Activated CD4-positive, alpha-beta T cell treated with anti-CD3 and anti-CD28 coated beads, Interleukin-2, amount 50 U/mL, for 24 hours (primary cell): ENCODE results near the gene ZNF783.
"Not testable (repeated sequence)": the region's sequence is repeated elsewhere in the genome, so short reads cannot be mapped to it uniquely, and the experiment has no call there.

Source experiments
- DNase-seq, 2 donors: peaks; one replicate each; pipeline ENCODE4 v3.0.0-alpha.2; 2020; ENCODE audit warnings: low read depth in 1 of 2, low spot score in 1 of 2

Gene ZNF783

DNA sequence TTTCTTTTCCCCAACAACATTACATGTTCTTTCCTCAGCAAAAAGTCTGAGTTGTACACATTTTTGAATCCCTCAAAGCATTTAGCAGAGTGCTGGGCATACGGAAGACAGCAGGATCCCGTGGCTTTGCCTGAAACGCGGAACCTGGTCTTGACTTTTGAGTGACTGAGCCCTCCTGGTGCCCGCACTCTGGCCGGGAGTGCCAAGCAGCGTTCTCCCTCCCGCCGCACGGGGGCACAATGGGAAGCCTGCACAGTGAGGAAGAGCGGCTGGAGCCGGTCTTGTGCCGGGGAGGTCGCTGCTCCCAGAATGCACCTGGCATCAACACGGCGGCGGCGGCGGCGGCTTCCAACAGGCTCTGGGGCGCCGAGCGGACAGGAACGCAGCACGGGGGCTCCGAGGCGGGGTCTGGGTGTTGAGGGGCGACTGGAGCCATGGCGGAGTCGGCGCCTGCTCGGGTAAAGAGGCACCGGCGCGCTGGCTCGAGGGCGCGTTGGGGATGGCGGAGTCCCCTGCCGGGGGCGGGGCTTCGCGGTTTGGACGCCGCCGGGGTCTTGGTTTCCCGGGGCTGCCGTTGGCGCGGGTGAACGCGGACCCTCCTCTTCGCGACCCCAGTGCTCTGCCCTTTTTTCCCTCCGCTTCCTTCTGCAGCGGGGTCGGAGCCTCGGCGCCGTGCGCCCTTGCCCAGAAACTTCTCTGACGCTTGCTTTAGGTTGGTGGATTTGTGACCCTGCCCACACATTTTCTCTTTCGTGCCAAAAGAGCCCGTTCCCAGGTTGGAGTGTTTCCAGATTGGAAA, 22.5 kb upstream of the ZNF783 start, which contains the start of gene ZNF212:
TSS of gene ZNF212 (plus strand) at position 307 of the 799 bp plus-strand sequence. CDS start at position 435, 128 bp downstream.
- peak; percentile 71 to 81 for DNase-seq

DNA sequence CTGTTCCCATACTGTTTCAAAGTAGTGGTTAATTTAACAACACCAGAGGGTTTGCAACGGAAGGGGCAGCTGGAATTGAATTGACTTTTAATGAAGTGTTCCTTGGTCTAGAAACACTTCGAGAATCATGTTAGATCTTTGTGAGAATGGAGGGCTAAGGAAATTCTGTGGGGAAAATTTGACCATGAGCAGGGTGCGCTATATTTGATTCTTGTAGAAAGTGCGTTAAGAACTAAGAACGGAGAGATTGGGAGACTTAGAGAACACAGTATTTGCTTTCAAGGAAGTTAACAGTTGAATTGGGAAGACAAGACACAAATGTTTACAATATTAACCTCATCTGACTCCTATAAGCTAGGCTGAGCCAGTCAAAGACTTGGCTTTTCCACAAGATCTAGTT, 21.4 kb upstream of the ZNF783 start:
- DNase-seq, result no peak

DNA sequence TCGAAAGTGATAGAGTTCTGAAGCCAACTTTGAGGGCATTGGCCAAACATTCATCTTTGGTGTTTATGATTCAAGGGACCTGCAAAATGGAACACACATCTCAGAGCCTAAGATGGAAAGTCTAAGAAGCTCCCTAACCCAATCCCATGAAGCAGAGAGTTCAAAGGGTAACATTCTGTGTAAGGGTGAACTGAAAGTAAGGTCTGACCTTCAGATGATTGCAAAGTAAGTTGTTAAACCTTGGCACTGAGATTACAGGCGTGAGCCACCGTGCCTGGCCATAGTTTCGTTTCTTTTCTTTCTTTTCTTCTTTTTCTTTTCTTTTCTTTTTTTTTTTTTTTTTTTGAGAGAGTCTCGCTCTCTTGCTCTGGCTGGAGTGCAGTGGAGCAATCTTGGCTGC, 20.3 kb upstream of the ZNF783 start:
- DNase-seq, result no peak

DNA sequence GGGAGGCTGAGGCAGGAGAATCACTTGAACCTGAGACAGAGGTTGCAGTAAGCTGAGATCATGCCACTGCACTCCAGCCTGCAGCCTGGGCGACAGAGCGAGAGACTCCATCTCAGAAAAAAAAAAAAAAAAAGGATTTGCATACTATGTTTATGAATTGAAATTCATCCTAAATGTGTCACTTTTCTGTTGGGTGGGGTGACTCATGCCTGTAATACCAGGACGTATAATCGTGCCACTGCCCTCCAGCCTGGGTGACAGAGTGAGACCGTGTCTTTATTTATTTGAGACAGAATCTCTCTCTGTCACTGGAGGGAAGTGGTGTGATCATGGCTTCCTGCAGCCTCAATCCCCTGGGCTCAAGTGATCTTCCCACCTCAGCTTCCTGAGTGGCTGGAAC, 16.8 kb upstream of the ZNF783 start:
- DNase-seq, result peak in 1 of 2 donors; percentile 47

DNA sequence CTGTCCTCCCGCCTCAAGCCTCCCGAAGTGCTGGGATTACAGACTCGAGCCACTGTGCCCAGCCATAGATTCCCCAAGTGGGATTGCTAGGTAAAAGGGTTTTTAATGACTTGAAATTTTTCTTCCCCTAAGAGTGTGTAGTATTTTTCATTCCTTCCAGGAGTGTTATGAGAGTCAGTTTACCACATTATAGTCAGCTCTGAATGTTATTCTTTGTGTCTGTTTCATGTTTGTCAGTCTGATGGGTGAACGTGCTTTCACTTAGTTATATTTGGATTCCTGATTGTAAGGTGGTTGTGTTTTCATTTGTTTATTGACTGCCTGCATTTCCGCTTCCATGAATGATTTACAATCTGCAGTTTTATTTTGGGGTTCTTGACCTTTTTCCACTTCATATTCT, 16.3 kb upstream of the ZNF783 start:
- DNase-seq, result no peak

DNA sequence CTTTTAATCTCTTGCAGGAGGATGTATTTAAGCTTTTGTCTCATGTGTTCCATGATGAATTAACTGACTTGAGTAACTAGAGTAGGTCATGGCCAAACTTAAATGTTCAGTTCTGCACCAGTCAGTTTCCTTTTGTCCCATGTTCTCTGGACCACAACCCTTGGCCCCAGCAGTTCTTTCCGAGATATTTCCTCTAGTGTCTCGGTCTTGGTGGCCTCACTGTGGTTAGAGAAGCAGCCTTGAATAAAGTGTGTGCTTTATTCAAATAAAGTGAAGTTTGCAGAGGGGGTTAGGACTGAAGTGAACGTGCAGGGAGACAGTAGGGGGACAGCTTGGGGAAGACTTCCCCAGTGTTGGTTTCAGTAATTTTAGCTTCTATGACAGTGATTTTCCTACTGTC, 13.2 kb upstream of the ZNF783 start:
- DNase-seq, result peak in 1 of 2 donors; percentile 30

DNA sequence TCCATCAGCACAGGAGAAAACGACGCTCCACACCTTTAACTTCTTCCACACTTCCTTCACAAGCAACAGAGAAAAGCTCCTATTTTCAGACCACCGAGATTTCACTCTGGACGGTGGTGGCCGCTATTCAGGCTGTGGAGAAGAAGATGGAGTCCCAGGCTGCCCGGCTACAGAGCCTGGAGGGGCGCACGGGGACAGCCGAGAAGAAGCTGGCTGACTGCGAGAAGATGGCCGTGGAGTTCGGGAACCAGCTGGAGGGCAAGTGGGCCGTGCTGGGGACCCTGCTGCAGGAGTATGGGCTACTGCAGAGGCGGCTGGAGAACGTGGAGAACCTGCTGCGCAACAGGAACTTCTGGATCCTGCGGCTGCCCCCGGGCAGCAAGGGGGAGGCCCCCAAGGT, 11.8 kb upstream of the ZNF783 start:
- not testable (repeated sequence) for DNase-seq

DNA sequence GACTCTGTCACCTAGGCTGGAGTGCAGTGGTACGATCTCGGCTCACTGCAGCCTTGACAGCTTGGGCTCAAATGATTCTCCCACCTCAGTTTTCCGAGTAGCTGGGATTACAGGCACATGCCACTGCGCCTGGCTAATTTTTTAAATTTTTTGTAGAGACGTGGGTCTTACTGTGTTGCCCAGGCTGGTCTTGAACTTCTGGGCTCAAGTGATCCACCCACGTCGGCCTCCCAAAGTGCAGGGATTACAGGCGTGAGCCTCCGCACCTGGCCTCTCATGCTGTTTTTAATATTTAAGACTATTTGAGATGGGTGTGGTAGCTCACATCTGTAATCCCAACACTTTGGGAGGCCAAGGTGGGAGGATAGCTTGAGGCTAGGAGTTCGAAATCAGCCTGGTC, 10.5 kb upstream of the ZNF783 start:
- DNase-seq, result not testable (repeated sequence)

DNA sequence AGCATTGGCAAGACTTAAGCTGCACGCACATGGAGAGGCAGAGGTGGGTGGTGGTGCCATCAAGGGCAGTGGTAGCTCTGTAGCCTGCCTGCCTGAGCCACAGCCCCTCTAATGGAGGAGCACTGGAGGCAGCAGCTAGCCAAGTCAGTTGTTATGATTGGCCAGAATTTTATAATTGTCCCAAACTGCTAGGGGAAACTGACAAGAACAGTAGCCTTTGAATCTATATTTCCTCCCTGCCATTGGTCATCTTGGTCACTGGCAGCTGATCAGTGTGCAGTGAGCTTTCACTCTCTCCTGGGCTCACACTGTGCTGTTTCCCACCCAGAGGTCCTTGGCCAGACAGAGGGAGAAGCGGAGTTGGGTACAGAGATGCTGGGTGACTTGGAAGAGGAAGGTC, 9.6 kb upstream of the ZNF783 start:
- DNase-seq, result no peak

DNA sequence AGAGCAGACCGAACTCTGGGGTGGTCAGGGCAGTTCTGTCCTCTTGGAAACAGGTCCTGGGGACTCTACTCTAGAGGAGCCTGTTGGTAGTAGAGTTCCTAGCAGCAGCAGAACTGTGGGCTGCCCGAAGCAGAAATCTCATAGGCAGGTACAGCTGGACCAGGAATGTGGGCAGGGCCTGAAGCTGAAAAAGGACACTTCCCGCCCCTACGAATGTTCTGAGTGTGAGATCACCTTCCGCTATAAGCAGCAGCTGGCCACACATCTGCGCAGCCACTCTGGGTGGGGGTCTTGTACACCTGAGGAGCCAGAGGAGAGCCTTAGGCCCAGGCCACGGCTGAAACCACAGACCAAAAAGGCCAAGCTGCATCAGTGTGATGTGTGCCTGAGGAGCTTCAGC, 8.3 kb upstream of the ZNF783 start:
- DNase-seq, result no peak

DNA sequence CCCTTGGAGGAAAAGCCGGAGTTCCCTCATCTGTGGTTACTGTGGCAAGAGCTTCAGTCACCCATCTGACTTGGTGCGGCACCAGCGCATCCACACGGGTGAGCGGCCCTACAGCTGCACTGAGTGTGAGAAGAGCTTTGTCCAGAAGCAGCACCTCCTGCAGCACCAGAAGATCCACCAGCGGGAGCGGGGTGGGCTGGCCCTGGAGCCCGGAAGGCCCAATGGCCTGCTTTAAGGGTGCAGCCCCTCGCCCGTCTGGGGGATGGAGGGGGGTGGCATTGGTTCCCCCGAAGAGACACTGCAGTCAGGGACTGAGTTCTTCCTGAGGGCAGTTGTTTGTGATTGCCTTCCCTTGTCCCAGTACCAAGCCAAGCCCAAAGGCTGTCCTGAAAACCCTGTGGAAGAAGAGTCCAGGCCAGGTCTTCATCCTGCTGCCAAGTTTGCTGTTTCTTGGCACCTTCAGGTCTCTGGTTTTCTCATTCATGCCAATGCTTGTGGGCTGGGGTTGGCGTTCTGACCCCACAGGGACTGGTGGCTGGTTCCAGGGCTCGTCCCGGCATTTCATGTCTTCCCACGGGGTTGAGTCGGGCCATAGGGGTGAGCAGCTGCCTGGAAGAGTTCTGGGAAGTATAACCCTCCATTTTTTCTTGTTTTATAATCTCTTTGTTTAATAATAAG, 7.7 kb upstream of the ZNF783 start:
- DNase-seq, result no peak

DNA sequence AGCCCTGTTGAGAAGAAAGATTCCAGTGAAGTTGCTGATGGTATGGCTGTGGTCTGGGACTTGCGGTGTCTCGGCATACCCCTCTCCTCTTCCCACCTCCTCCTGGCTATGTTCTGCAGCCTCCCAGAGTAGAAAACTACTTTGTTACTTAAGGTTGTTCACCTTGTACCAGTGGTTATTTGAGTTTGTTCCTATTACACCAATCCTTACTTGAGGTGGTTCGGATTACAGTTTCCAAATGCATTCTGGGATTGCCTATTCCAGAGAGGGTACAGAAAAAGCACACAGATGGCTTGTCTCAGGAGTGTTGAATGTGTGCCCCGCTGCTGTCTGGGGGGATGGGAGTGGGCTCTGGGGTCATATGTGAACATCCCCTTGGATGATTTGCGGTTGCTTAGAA, 6.8 kb upstream of the ZNF783 start:
- no peak for DNase-seq

DNA sequence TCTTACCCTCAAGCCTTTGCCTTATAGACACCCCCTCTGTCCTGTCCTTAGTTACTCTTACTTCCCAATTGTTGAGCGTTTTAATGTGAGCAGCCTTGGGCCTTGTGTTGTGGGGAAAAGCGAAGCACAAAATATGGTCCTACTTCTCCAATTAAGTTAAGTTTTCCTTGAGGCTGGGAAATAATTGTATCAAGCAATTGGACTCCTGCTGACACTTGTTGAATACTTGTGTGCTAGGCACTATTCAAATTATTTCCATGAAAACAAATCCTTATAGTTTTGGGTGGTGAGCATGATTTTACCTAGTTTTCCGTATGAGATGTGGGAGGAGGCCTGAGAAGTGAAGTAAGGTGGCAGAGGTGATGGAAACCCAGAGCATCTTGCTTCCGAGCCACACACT, 5.4 kb upstream of the ZNF783 start:
- DNase-seq, result no peak

DNA sequence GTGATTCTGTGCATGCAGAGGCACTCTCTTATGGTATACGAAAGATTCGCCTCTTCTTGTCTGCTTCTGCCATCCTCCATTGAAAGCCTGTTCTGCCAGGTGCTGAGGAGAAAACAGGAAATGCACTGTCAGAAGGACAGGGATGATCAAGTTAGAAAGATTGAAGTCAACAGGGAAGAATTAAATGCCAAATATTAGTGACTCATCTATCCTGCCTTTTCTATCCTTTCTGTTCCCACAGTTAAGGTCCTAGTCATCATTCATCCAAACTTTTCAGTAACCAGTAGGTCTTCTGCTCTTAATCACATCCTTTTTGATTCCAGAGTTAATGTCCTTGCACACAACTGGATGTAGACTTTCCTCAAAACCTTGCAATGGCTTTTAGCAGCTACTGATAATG, 4.8 kb upstream of the ZNF783 start:
- DNase-seq, result no peak

DNA sequence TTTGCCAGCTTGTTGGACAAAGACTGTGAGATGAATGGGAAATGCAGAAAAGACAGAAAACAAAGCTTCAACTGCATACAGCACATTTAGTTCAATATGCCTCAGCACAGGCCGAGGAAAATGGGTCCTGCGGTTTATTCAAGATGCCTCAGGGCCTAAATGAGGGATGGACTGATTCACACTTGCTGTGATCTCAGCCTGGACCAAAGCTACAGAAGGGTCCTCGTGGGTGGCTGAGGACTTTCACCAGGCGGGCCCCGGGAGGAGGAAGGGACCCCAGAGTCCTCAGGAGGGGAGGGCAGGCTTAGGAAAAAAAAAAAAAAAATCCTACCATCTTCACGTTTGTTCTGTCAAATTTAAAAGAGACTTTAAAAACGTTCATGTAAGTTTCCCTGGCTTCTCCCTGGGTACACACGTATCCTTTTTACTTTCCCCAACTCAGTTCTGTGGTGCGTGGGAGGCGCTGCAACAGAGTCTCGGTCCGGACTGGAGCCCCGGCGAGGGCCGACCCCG, 624 bp upstream of the ZNF783 start:
- peak in 1 of 2 donors; percentile 21 for DNase-seq

DNA sequence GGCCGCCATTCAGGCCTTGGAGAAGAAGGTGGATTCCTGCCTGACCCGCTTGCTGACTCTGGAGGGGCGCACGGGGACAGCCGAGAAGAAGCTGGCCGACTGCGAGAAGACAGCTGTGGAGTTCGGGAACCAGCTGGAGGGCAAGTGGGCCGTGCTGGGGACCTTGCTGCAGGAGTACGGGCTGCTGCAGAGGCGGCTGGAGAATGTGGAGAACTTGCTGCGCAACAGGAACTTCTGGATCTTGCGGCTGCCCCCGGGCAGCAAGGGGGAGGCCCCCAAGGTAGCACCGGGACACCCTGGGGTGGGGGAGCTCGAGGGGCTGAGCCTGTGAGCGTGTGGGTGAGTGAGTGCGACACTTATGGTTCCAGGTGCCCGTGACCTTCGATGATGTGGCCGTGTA, 4.5 kb downstream of the ZNF783 start:
- no peak for DNase-seq

DNA sequence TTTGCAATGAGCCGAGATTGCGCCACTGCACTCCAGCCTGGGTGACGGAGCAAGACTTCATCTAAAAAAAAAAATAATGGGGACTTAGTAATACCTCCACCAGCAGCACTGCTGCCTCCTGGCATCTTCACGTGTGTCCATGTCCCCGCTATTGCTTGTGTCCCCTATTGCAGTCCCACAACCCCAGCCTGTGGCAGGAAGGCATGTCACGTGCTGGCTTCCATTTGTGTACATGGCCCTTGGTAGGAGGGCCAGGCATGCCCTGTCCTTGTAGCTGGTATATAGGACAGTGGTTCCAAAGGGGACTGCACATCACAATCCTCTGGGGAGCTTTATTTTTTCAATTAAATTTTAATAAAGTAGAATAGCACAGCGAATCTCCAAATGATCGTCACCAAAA, 5.7 kb downstream of the ZNF783 start:
- DNase-seq, result no peak

DNA sequence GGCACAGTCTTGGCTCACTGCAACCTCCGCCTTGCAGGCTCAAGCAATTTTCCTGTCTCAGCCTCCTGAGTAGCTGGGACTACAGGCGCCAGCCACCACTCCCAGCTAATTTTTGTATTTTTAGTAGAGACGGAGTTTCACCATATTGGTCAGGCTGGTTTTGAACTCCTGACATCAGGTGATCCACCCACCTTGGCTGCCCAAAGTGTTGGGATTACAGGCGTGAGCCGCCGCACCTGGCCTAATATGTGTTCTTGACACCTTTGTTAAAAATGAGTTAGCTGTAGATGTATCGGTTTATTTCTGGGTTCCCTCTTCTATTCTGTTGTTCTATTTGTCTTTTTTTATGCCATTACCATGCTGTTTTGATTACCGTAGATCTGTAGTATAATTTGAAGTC, 12.4 kb downstream of the ZNF783 start:
- DNase-seq, result not testable (repeated sequence)

DNA sequence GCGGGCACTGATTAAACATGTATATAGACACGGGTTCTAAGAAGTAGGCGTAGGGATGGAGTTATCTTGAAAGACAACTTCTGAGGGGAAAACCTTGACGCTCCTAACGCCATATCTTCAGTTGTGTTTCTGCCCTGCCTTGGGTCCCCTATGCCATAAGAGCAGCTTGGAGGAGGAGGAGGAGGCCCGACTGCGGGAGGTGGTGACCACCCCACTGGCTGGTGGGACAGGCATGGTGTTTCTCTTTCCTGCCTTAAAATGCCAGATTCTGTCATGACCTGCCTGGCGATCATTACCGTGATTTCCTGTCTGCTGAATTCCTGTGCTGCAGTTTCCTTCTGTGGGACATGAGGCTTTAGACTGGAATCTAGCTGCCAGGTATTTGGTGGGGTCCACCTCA, 15.9 kb downstream of the ZNF783 start:
- DNase-seq, result no peak

DNA sequence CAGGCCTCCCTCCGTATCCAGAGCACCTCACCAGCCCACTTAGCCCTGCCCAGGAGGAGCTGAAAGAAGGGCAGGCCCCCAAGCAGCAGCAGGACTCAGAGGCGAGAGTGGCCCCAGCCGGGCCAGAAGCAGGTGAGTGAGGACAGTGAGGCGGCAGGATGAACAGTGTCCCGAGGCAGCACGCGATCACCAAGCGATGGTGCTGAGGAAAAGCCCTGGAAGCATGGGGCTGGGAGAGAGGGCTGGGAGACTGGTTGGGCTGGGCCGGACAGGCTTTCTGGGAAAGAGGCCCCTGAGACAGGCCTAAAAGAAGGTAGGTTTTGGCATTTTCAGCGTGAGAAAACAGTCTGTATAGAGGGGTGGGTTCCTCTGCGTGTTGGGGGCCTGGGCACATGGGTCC, 16.4 kb downstream of the ZNF783 start:
- no peak for DNase-seq

DNA sequence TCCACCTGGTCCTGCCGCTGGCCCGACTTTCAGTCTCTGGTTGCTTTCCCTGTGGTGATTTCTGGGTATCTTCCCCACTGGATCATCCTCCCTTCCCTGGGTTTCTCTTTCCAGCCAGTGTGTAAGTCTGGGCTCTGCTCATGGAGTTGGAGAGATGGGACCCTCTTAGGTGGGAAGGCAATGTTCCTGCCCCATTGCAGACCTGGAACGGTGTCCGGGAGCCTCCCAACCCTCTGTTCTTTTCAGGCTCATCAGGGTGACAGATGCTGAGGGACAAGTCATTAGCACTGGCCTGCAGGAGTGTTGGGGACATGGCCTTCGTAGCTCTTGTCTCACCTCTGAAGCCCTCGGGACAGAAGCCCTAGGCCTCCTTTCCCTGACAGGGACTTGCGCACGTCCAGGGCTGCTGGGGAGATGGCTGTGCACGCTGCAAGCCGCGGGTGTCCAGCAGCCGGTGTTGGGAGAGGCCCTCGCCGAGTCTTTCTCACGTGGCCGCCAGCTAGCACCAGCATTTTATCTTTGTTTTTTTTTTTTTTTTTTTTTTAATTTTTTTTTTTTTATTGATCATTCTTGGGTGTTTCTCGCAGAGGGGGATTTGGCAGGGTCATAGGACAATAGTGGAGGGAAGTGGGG, 17.2 kb downstream of the ZNF783 start:
- DNase-seq, result no peak

DNA sequence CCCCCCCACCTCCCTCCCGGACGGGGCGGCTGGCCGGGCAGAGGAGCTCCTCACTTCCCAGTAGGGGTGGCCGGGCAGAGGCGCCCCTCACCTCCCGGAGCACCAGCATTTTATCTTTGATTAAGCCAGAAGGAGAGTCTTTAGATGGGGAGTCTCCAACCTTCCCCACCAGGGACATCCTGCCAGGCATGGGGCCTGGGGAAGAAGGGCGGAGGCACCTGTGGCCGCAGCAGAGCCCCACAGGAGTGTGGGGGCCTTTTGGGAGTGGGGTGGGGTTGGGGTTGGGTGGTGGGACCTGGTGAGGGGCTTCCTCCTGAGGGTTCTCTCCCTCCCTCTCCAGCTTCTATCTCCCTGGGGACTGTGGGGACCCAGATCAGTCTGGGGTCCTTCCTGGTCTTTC, 18.2 kb downstream of the ZNF783 start:
- no peak for DNase-seq
